ENCODE measurements around the gene CACNG4.

- TF ChIP-seq POLR2A (IDR thresholded peaks at IDR 0.05; ENCODE audit: low read length) (no peak), CTCF (IDR thresholded peaks at IDR 0.05) (no peak), CBX8 (IDR thresholded peaks at IDR 0.05) (no peak), NR3C1 (IDR thresholded peaks at IDR 0.05) (no peak)
These were observed 5.6 kb downstream of the CACNG4 start for GRCh38 chr17:66970140-66970539.

All from A549 (cell line).